DND-41 (cell line): ENCODE measurements around the gene MAGI1.

Experiments
- ATAC-seq: fragments of 200-7000 bp; cut with Tn5 transposase; 3 replicates; pipeline ENCODE4 v1.9.1; 2021; ENCODE audit warnings: low read depth; ENCODE audit not compliant: insufficient read depth
- DNase-seq: peaks from one replicate; pipeline ENCODE4 v3.0.0-alpha.2; 2020
- H2AFZ ChIP-seq: 2 replicates; pipeline ENCODE4 v1.6.0; 2012; ENCODE audit warnings: low read depth, low read length
- H3K27ac ChIP-seq: 2 replicates; pipeline ENCODE4 v1.5.1; 2012; ENCODE audit warnings: low read length, inconsistent platforms
- H3K27me3 ChIP-seq: fragments of 200-600 bp; sonication (generic); 2 replicates; pipeline ENCODE4 v1.6.0; 2012; ENCODE audit warnings: low read length, mild to moderate bottlenecking, inconsistent platforms; ENCODE audit not compliant: insufficient read depth, poor library complexity
- H3K36me3 ChIP-seq: 2 replicates; pipeline ENCODE4 v1.5.1; 2012; ENCODE audit warnings: low read length, inconsistent platforms; ENCODE audit not compliant: insufficient read depth
- H3K4me1 ChIP-seq: 2 replicates; pipeline ENCODE4 v1.5.1; 2012; ENCODE audit warnings: mild to moderate bottlenecking, low read length; ENCODE audit not compliant: insufficient read depth
- H3K4me2 ChIP-seq: 2 replicates; pipeline ENCODE4 v1.6.0; 2012; ENCODE audit warnings: mild to moderate bottlenecking, moderate library complexity, low read length, inconsistent platforms; ENCODE audit not compliant: insufficient read depth
- H3K4me3 ChIP-seq, 2 experiments: fragments of 200-600 bp in 1 of 2; shearing (Covaris generic) in 1 of 2; 2 replicates each; pipeline ENCODE4 v1.5.1; 2012 to 2016; ENCODE audit warnings: inconsistent platforms in 2 of 2, low read length in 2 of 2, mild to moderate bottlenecking in 2 of 2, low read depth in 1 of 2, moderate library complexity in 1 of 2
- H3K79me2 ChIP-seq: 2 replicates; pipeline ENCODE4 v1.6.0; 2012; ENCODE audit warnings: low read length, inconsistent platforms; ENCODE audit not compliant: insufficient read depth
- H3K9ac ChIP-seq: 2 replicates; pipeline ENCODE4 v1.6.0; 2012; ENCODE audit warnings: low read depth, mild to moderate bottlenecking, inconsistent platforms, low read length, moderate library complexity
- H3K9me3 ChIP-seq: 2 replicates; pipeline ENCODE4 v1.5.1; 2012; ENCODE audit warnings: low read length, moderate library complexity, mild to moderate bottlenecking, inconsistent platforms; ENCODE audit not compliant: insufficient read depth, severe bottlenecking
- H4K20me1 ChIP-seq: 2 replicates; pipeline ENCODE4 v1.6.0; 2012; ENCODE audit warnings: low read length; ENCODE audit not compliant: insufficient read depth
- CTCF ChIP-seq: IDR thresholded peaks from 2 replicates; pipeline ENCODE4 v1.5.1; 2012; ENCODE audit warnings: borderline replicate concordance, low read length, moderate library complexity, mild to moderate bottlenecking; ENCODE audit not compliant: poor library complexity, severe bottlenecking; ENCODE audit errors: extremely low read depth
- EZH2 ChIP-seq: IDR thresholded peaks from 3 replicates; pipeline ENCODE4 v1.6.1; 2012; ENCODE audit warnings: borderline replicate concordance, low read depth, mild to moderate bottlenecking, moderate library complexity, low read length, inconsistent platforms; ENCODE audit not compliant: severe bottlenecking

Gene MAGI1

GRCh38 chr3:65857327-65857726 lies 181.4 kb downstream of the MAGI1 start:
- H2AFZ ChIP-seq = no peak overlapping the region
- no peak overlapping the region for H3K4me2 ChIP-seq
- no peaks in the 10 kb centered on the region for H3K79me2 ChIP-seq
- no peak for DNase-seq
- no peak overlapping the region for H3K9ac ChIP-seq
- H4K20me1 ChIP-seq = no peaks in the 10 kb centered on the region
- no peaks in the 10 kb centered on the region for H3K9me3 ChIP-seq
- no peak for TF ChIP-seq CTCF
- H3K4me1 ChIP-seq = no peaks in the 10 kb centered on the region
- no peak overlapping the region for H3K27ac ChIP-seq
- no peaks in the 10 kb centered on the region for H3K27me3 ChIP-seq
- ATAC-seq = no peak
- no peaks in the 10 kb centered on the region for H3K36me3 ChIP-seq
- H3K4me3 ChIP-seq = no peak overlapping the region

GRCh38 chr3:65856907-65857306 lies 181.8 kb downstream of the MAGI1 start:
- H3K4me1 ChIP-seq = no peaks in the 10 kb centered on the region
- H3K9me3 ChIP-seq = no peaks in the 10 kb centered on the region
- ATAC-seq (no peak), DNase-seq (no peak)
- no peaks in the 10 kb centered on the region for H3K36me3 ChIP-seq
- no peak overlapping the region for H3K4me2 ChIP-seq
- H3K9ac ChIP-seq = no peak overlapping the region
- no peak overlapping the region for H3K27ac ChIP-seq
- no peak overlapping the region for H2AFZ ChIP-seq
- no peaks in the 10 kb centered on the region for H3K79me2 ChIP-seq
- TF ChIP-seq CTCF (no peak), EZH2 (no peak)
- no peaks in the 10 kb centered on the region for H3K27me3 ChIP-seq
- no peaks in the 10 kb centered on the region for H4K20me1 ChIP-seq
- no peak overlapping the region for H3K4me3 ChIP-seq

GRCh38 chr3:65855370-65856100 lies 183.2 kb downstream of the MAGI1 start:
- no peak overlapping the region for H3K4me2 ChIP-seq
- no peaks in the 10 kb centered on the region for H3K9me3 ChIP-seq
- H3K4me1 ChIP-seq = no peaks in the 10 kb centered on the region
- DNase-seq (no peak), ATAC-seq (no peak)
- no peak overlapping the region for H3K4me3 ChIP-seq
- H3K36me3 ChIP-seq = no peaks in the 10 kb centered on the region
- H4K20me1 ChIP-seq = no peaks in the 10 kb centered on the region
- no peak for TF ChIP-seq CTCF
- TF ChIP-seq EZH2 = no peak
- no peaks in the 10 kb centered on the region for H3K27me3 ChIP-seq
- no peaks in the 10 kb centered on the region for H3K79me2 ChIP-seq
- no peak overlapping the region for H3K27ac ChIP-seq
- H2AFZ ChIP-seq = no peak overlapping the region; the same call in 1 of the 2 replicates
- no peak overlapping the region for H3K9ac ChIP-seq
